NK-92 (cell line): Measurements from ENCODE around the gene ANKDD1A.

Experiments
- DNase-seq: peaks from one replicate; lab custom pipeline; 2025; ENCODE audit not compliant: unreplicated experiment; lab: John Stamatoyannopoulos, UW

ANKDD1A gene

GRCh38 chr15:64895285-64896065, 16.2 kb upstream of the ANKDD1A start:
- no peak for DNase-seq

- no peak for DNase-seq
Observed at GRCh38 chr15:64896371-64897069, 15.2 kb upstream of the ANKDD1A start.

GRCh38 chr15:64897345-64897985, 14.2 kb upstream of the ANKDD1A start:
- DNase-seq = no peak

GRCh38 chr15:64898406-64898805, 13.3 kb upstream of the ANKDD1A start:
- DNase-seq = no peak

- no peak for DNase-seq
Observed at GRCh38 chr15:64901141-64901540, 10.6 kb upstream of the ANKDD1A start.

- no peak for DNase-seq
Observed at GRCh38 chr15:64901914-64902313, 9.8 kb upstream of the ANKDD1A start.

- no peak for DNase-seq
Observed at GRCh38 chr15:64902863-64903262, 8.8 kb upstream of the ANKDD1A start.

- DNase-seq = no peak
Observed at GRCh38 chr15:64903326-64903950, 8.3 kb upstream of the ANKDD1A start.

GRCh38 chr15:64904189-64904588, 7.5 kb upstream of the ANKDD1A start:
- DNase-seq = no peak

GRCh38 chr15:64905119-64905831, 6.4 kb upstream of the ANKDD1A start:
- no peak for DNase-seq

GRCh38 chr15:64905941-64906340, 5.8 kb upstream of the ANKDD1A start:
- DNase-seq = no peak

GRCh38 chr15:64906402-64906801, 5.3 kb upstream of the ANKDD1A start:
- no peak for DNase-seq

- DNase-seq = no peak
Observed at GRCh38 chr15:64907991-64908390, 3.7 kb upstream of the ANKDD1A start.

- DNase-seq = no peak
Observed at GRCh38 chr15:64909546-64909945, 2.2 kb upstream of the ANKDD1A start.

- no peak for DNase-seq
Observed at GRCh38 chr15:64912379-64913325, 950 bp downstream of the ANKDD1A start.

- DNase-seq = no peak
Observed at GRCh38 chr15:64915518-64916227, 4.0 kb downstream of the ANKDD1A start.

GRCh38 chr15:64916365-64916764, 4.7 kb downstream of the ANKDD1A start:
- DNase-seq = no peak

- no peak for DNase-seq
Observed at GRCh38 chr15:64917211-64917610, 5.5 kb downstream of the ANKDD1A start.

- DNase-seq = no peak
Observed at GRCh38 chr15:64919721-64920120, 8.0 kb downstream of the ANKDD1A start.
